PFSK-1 (cell line): ENCODE data around the gene NDUFS3.

Experiments
- FOXP2 ChIP-seq: optimal IDR thresholded peaks from 2 replicates; pipeline ENCODE3; 2011; ENCODE audit warnings: borderline replicate concordance, control low read depth, inconsistent platforms; ENCODE audit not compliant: insufficient read depth; ENCODE audit errors: extremely low read length, extremely low read depth
- POLR2AphosphoS5 ChIP-seq: IDR thresholded peaks from 2 replicates; pipeline ENCODE4 v1.6.1; 2012; ENCODE audit warnings: low read depth, mild to moderate bottlenecking, control low read depth, low read length, moderate library complexity
- SIN3A ChIP-seq: IDR thresholded peaks from 2 replicates; pipeline ENCODE4 v1.6.1; 2012; ENCODE audit warnings: mild to moderate bottlenecking, low read length, moderate library complexity, borderline replicate concordance; ENCODE audit not compliant: insufficient read depth
- TAF1 ChIP-seq: IDR thresholded peaks from 2 replicates; pipeline ENCODE4 v1.6.1; 2012; ENCODE audit warnings: low read length, control low read depth, borderline replicate concordance; ENCODE audit not compliant: insufficient read depth
- TF ChIP-seq, protein P1 (sequence below), 2 experiments: IDR thresholded peaks; 2 replicates each; pipeline versions ENCODE4 v1.6.1 to v1.8.0; 2011 to 2012; ENCODE audit warnings: low read depth in 2 of 2, low read length in 2 of 2, control low read depth in 1 of 2, inconsistent platforms in 1 of 2, mild to moderate bottlenecking in 1 of 2, moderate library complexity in 1 of 2; ENCODE audit not compliant: insufficient read depth in 1 of 2

GRCh38 chr11:47631473-47631872 is 52.6 kb downstream of the NDUFS3 start:
- TF ChIP-seq, protein P1, sequence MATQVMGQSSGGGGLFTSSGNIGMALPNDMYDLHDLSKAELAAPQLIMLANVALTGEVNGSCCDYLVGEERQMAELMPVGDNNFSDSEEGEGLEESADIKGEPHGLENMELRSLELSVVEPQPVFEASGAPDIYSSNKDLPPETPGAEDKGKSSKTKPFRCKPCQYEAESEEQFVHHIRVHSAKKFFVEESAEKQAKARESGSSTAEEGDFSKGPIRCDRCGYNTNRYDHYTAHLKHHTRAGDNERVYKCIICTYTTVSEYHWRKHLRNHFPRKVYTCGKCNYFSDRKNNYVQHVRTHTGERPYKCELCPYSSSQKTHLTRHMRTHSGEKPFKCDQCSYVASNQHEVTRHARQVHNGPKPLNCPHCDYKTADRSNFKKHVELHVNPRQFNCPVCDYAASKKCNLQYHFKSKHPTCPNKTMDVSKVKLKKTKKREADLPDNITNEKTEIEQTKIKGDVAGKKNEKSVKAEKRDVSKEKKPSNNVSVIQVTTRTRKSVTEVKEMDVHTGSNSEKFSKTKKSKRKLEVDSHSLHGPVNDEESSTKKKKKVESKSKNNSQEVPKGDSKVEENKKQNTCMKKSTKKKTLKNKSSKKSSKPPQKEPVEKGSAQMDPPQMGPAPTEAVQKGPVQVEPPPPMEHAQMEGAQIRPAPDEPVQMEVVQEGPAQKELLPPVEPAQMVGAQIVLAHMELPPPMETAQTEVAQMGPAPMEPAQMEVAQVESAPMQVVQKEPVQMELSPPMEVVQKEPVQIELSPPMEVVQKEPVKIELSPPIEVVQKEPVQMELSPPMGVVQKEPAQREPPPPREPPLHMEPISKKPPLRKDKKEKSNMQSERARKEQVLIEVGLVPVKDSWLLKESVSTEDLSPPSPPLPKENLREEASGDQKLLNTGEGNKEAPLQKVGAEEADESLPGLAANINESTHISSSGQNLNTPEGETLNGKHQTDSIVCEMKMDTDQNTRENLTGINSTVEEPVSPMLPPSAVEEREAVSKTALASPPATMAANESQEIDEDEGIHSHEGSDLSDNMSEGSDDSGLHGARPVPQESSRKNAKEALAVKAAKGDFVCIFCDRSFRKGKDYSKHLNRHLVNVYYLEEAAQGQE (IDR thresholded peaks at IDR 0.05; ENCODE audit: insufficient read depth in 1 of 2, low read depth in 2 of 2, low read length in 2 of 2), result no peak
- TF ChIP-seq TAF1 (no peak), POLR2AphosphoS5 (no peak), SIN3A (no peak), FOXP2 (no peak)
